IMR-90 (cell line): ENCODE measurements around the gene NPAS3.

ENCODE experiments used
- BHLHE40 ChIP-seq: fragments of 150-350 bp; IDR thresholded peaks from 2 replicates; pipeline ENCODE4 v1.6.1; 2016; ENCODE audit warnings: mild to moderate bottlenecking, low read depth, low read length
- CEBPB ChIP-seq: IDR thresholded peaks from 2 replicates; pipeline ENCODE4 v1.6.1; 2012; ENCODE audit warnings: low read depth, low read length, improper control_type of control experiment
- CHD1 ChIP-seq: IDR thresholded peaks from 2 replicates; pipeline ENCODE4 v1.6.1; 2012; ENCODE audit warnings: low read depth, low read length, improper control_type of control experiment
- CTCF ChIP-seq: conservative IDR thresholded peaks from 2 replicates; pipeline ENCODE4 v1.5.1; 2012; ENCODE audit warnings: mild to moderate bottlenecking, low read depth, low read length, improper control_type of control experiment
- FOS ChIP-seq: fragments of 150-350 bp; IDR thresholded peaks from 2 replicates; pipeline ENCODE4 v1.6.1; 2016; ENCODE audit warnings: low read depth, low read length
- MXI1 ChIP-seq: IDR thresholded peaks from 2 replicates; pipeline ENCODE4 v1.6.1; 2012; ENCODE audit warnings: low read depth, mild to moderate bottlenecking, low read length, moderate library complexity, borderline replicate concordance
- POLR2A ChIP-seq: IDR thresholded peaks from 2 replicates; pipeline ENCODE4 v1.6.1; 2012; ENCODE audit warnings: mild to moderate bottlenecking, low read depth, low read length
- RAD21 ChIP-seq: IDR thresholded peaks from 2 replicates; pipeline ENCODE4 v1.6.1; 2012; ENCODE audit warnings: low read length, improper control_type of control experiment
- SMC3 ChIP-seq: fragments of 150-350 bp; IDR thresholded peaks from 2 replicates; pipeline ENCODE4 v1.6.1; 2016; ENCODE audit warnings: low read depth, mild to moderate bottlenecking, antibody characterized with exemption, low read length, moderate library complexity
- USF2 ChIP-seq: fragments of 150-350 bp; IDR thresholded peaks from 2 replicates; pipeline ENCODE4 v1.6.1; 2017; ENCODE audit warnings: mild to moderate bottlenecking, antibody characterized with exemption, low read length, low read depth

- TF ChIP-seq POLR2A = no peak
- no peak for TF ChIP-seq CTCF
- TF ChIP-seq CEBPB = no peak
- TF ChIP-seq USF2 = no peak
- TF ChIP-seq CHD1 = no peak
- TF ChIP-seq MXI1 = no peak
- no peak for TF ChIP-seq BHLHE40
- no peak for TF ChIP-seq SMC3
- TF ChIP-seq FOS = no peak
- TF ChIP-seq RAD21 = no peak
Measured at GRCh38 chr14:33782923-33783322, 844.2 kb downstream of the NPAS3 start.
